AG04450 (cell line): Measurements from ENCODE around the gene ACADL. TPM values are rescaled to one million over a fixed set of nuclear protein-coding genes. Genes with fewer than 3 reads are reported as not detected.

Experiments used
- CTCF ChIA-PET: fragments of 300-600, 350-600 bp; formaldehyde crosslinking; extraction: SDS; loops from one replicate; lab custom pipeline; 2022; ENCODE audit warnings: antibody characterized with exemption, inconsistent platforms; lab: Charles Lee
- POLR2A ChIA-PET: fragments of 350-600 bp; formaldehyde crosslinking; extraction: SDS; loops from one replicate; lab custom pipeline; 2021; ENCODE audit warnings: antibody characterized with exemption, inconsistent platforms; lab: Yijun Ruan, JAX
- DNase-seq: peaks from one replicate; pipeline ENCODE4 v3.0.0-alpha.2; 2011; ENCODE audit warnings: low read depth, low spot score
- H3K27ac ChIP-seq: one replicate; pipeline ENCODE4 v1.5.1; 2012; ENCODE audit warnings: low read depth, low read length, control low read depth
- H3K27me3 ChIP-seq: one replicate; pipeline ENCODE4 v1.6.0; 2012; ENCODE audit warnings: low read length; ENCODE audit not compliant: control insufficient read depth, insufficient read depth
- H3K4me3 ChIP-seq: 2 replicates; pipeline ENCODE4 v1.5.1; 2011; ENCODE audit warnings: mild to moderate bottlenecking, low read depth, low read length, control low read depth
- H3K9me3 ChIP-seq: 2 replicates; pipeline ENCODE4 v1.5.1; 2012; ENCODE audit warnings: low read length; ENCODE audit not compliant: control insufficient read depth, insufficient read depth
- CTCF ChIP-seq: IDR thresholded peaks from 2 replicates; pipeline ENCODE4 v1.5.1; 2011; ENCODE audit warnings: low read depth, low read length, control low read depth, inconsistent platforms
- polyA plus RNA-seq: library from polyadenylated mRNA; depleted of rRNA; stranded (reverse); fragments of >200 nt; gene quantifications from 2 replicates; pipeline ENCODE4 v1.2.3, GENCODE V29; 2011; rRNA removed
- small RNA-seq: library from RNA; depleted of rRNA; stranded (forward); fragments of <200 nt; gene quantifications from one replicate; pipeline ENCODE3, GENCODE V24; 2012; ENCODE audit warnings: low read depth; ENCODE audit not compliant: insufficient read length

The ACADL gene
- polyA plus RNA-seq, 1 experiment = not detected

GRCh38 chr2:210157526-210157925, 67.7 kb downstream of the ACADL start:
- ChIA-PET CTCF (no interaction called here), POLR2A (interaction anchor here (0.6 kb wide), 1 partner anchor 16 kb away, joined by 5 read pairs; no protein-coding TSS in a partner anchor)
- DNase-seq = no peak

GRCh38 chr2:210147614-210148013, 77.6 kb downstream of the ACADL start:
- Histone ChIP-seq H3K9me3 (no peaks in the 10 kb centered on the region), H3K4me3 (no peak overlapping the region), H3K27me3 (no peaks in the 10 kb centered on the region), H3K27ac (no peak overlapping the region)
- CTCF ChIA-PET = no interaction called here
- no peak for TF ChIP-seq CTCF
- no peak for DNase-seq
- POLR2A ChIA-PET = no interaction called here

More at GRCh38 chr2:210157526-210157925, 67.7 kb downstream of the ACADL start:
- Histone ChIP-seq H3K9me3 (no peaks in the 10 kb centered on the region), H3K4me3 (no peak overlapping the region), H3K27ac (no peak overlapping the region), H3K27me3 (no peaks in the 10 kb centered on the region)
- TF ChIP-seq CTCF = no peak

Small RNAs within 50 kb of the gene (small RNA-seq; reads per million reads assigned to genes)
- gene RF00019 = not detected

Other genes with a start within 250 kb of the ACADL start
- 68.4 and 73.3 TPM in 2 replicates for gene RPE, start 222.8 kb downstream of the ACADL start, polyA plus RNA-seq
- gene KANSL1L, start 54.0 kb downstream of the ACADL start, polyA plus RNA-seq = 5.6 and 8.9 TPM in 2 replicates
- gene MYL1, start 89.7 kb upstream of the ACADL start, polyA plus RNA-seq = not detected in 2 replicates